Keratinocyte (primary cell): ENCODE results near the gene TXK. TPM values are rescaled to one million over a fixed set of nuclear protein-coding genes. Genes with fewer than 3 reads are reported as not detected.

Experiments
- DNase-seq: peaks from one replicate; pipeline ENCODE4 v3.0.0-alpha.2; 2011; ENCODE audit warnings: low read depth, missing footprints, low spot score
- FAIRE-seq: peaks from 2 replicates; lab custom pipeline; 2011; peaks lifted over from hg19 to GRCh38; lab: Jason Lieb, UNC
- H2AFZ ChIP-seq: 2 replicates; pipeline ENCODE4 v1.6.0; 2012; ENCODE audit warnings: low read length, control low read depth, inconsistent platforms; ENCODE audit not compliant: control insufficient read depth
- H3K27ac ChIP-seq: 2 replicates; pipeline ENCODE4 v1.5.1; 2011; ENCODE audit warnings: low read length; ENCODE audit not compliant: control insufficient read depth, insufficient read depth
- H3K27me3 ChIP-seq: 3 replicates; pipeline ENCODE4 v1.6.0; 2011; ENCODE audit warnings: low read length; ENCODE audit not compliant: control insufficient read depth, insufficient read depth; ENCODE audit errors: extremely low read depth
- H3K36me3 ChIP-seq, 2 experiments: 2 replicates in 1 of 2; 3 replicates in 1 of 2; pipeline ENCODE4 v1.5.1; 2011; ENCODE audit warnings: low read length in 2 of 2, mild to moderate bottlenecking in 1 of 2; ENCODE audit not compliant: control insufficient read depth in 2 of 2, insufficient read depth in 2 of 2; ENCODE audit errors: extremely low read depth in 1 of 2
- H3K4me1 ChIP-seq: 3 replicates; pipeline ENCODE4 v1.5.1; 2011; ENCODE audit warnings: low read length; ENCODE audit not compliant: control insufficient read depth, insufficient read depth; ENCODE audit errors: extremely low read depth
- H3K4me2 ChIP-seq: 3 replicates; pipeline ENCODE4 v1.6.0; 2011; ENCODE audit warnings: low read depth, low read length; ENCODE audit not compliant: control insufficient read depth, insufficient read depth; ENCODE audit errors: extremely low read depth
- H3K4me3 ChIP-seq, 3 experiments: fragments of 200-600 bp in 1 of 3; sonication (generic) in 1 of 3; 2 replicates in 2 of 3; 3 replicates in 1 of 3; pipeline ENCODE4 v1.5.1; 2011 to 2016; ENCODE audit warnings: low read length in 3 of 3, mild to moderate bottlenecking in 3 of 3, control low read depth in 2 of 3, inconsistent platforms in 1 of 3, low read depth in 1 of 3, mixed read lengths in 1 of 3, mixed run types in 1 of 3, moderate library complexity in 1 of 3; ENCODE audit not compliant: control insufficient read depth in 2 of 3, insufficient read depth in 2 of 3; ENCODE audit errors: extremely low read depth in 1 of 3
- H3K79me2 ChIP-seq: 2 replicates; pipeline ENCODE4 v1.6.0; 2012; ENCODE audit warnings: low read length; ENCODE audit not compliant: control insufficient read depth, insufficient read depth
- H3K9ac ChIP-seq: 3 replicates; pipeline ENCODE4 v1.6.0; 2011; ENCODE audit warnings: low read length; ENCODE audit not compliant: control insufficient read depth, insufficient read depth; ENCODE audit errors: extremely low read depth
- H3K9me1 ChIP-seq: 3 replicates; pipeline ENCODE4 v1.6.0; 2011; ENCODE audit warnings: low read length; ENCODE audit not compliant: control insufficient read depth, insufficient read depth; ENCODE audit errors: extremely low read depth
- H3K9me3 ChIP-seq: 2 replicates; pipeline ENCODE4 v1.5.1; 2012; ENCODE audit warnings: low read depth, low read length; ENCODE audit not compliant: control insufficient read depth
- H4K20me1 ChIP-seq: 3 replicates; pipeline ENCODE4 v1.6.0; 2011; ENCODE audit warnings: low read length; ENCODE audit not compliant: control insufficient read depth, insufficient read depth; ENCODE audit errors: extremely low read depth
- CTCF ChIP-seq, 3 experiments: IDR thresholded peaks in 1 of 3; conservative IDR thresholded peaks in 1 of 3; optimal IDR thresholded peaks in 1 of 3; 2 replicates in 2 of 3; 3 replicates in 1 of 3; pipeline versions ENCODE3 to v1.5.1; 2011; ENCODE audit warnings: low read length in 3 of 3, mild to moderate bottlenecking in 3 of 3, moderate library complexity in 2 of 3, control low read depth in 1 of 3, inconsistent platforms in 1 of 3; ENCODE audit not compliant: insufficient read depth in 2 of 3; ENCODE audit errors: extremely low read depth in 1 of 3
- EZH2 ChIP-seq: IDR thresholded peaks from one replicate; pipeline ENCODE4 v1.6.1; 2012; ENCODE audit warnings: inconsistent platforms, mild to moderate bottlenecking, low read length, moderate library complexity
- dilution Hi-C: fragments of 300-500 bp; cut with MboI; formaldehyde crosslinking; loops from one replicate; pipeline ENCODE4 v1.7.0; 2020; ENCODE audit warnings: low sequenced_read_pairs; ENCODE audit not compliant: extremely low pct_ligation_motif_present
- polyA plus RNA-seq, 5 experiments: library from polyadenylated mRNA; depleted of rRNA in 3 of 5; stranded (reverse) in 3 of 5; stranded (forward) in 1 of 5; unstranded in 1 of 5; fragments of >200 nt; gene quantifications; 1 replicate in 1 of 5; 2 replicates in 3 of 5; 3 replicates in 1 of 5; pipeline versions ENCODE4 v1.2.1 to v1.2.3, GENCODE V29; 2011 to 2012; ENCODE audit warnings: missing spikeins in 2 of 5, low read depth in 1 of 5, low replicate concordance in 1 of 5

TXK gene
- polyA plus RNA-seq, 1 donor (not counting 4 experiments of a cell fraction or from before 2014, with no cell fraction given) = 0.12 TPM

- Histone ChIP-seq H2AFZ (no peak overlapping the region), H3K36me3 (no peaks in the 10 kb centered on the region), H3K27me3 (no peaks in the 10 kb centered on the region), H3K4me1 (no peaks in the 10 kb centered on the region), H3K9me3 (no peaks in the 10 kb centered on the region), H3K4me3 (no peak overlapping the region), H4K20me1 (no peaks in the 10 kb centered on the region), H3K9me1 (no peaks in the 10 kb centered on the region), H3K9ac (no peak overlapping the region), H3K79me2 (no peaks in the 10 kb centered on the region), H3K27ac (no peak overlapping the region), H3K4me2 (no peak overlapping the region)
- no peak for TF ChIP-seq CTCF (optimal IDR thresholded peaks at IDR 0.05 in 1 of 3, IDR thresholded peaks at IDR 0.05 in 1 of 3, conservative IDR thresholded peaks at IDR 0.05 in 1 of 3; ENCODE audit: extremely low read depth in 1 of 3, insufficient read depth in 2 of 3, low read length in 3 of 3)
- no peak for TF ChIP-seq EZH2
- no peak for DNase-seq
- dilution Hi-C loops = no loop called here
- no peak for FAIRE-seq
Observed at GRCh38 chr4:48064349-48064748, 69.7 kb downstream of the TXK start.

DNA sequence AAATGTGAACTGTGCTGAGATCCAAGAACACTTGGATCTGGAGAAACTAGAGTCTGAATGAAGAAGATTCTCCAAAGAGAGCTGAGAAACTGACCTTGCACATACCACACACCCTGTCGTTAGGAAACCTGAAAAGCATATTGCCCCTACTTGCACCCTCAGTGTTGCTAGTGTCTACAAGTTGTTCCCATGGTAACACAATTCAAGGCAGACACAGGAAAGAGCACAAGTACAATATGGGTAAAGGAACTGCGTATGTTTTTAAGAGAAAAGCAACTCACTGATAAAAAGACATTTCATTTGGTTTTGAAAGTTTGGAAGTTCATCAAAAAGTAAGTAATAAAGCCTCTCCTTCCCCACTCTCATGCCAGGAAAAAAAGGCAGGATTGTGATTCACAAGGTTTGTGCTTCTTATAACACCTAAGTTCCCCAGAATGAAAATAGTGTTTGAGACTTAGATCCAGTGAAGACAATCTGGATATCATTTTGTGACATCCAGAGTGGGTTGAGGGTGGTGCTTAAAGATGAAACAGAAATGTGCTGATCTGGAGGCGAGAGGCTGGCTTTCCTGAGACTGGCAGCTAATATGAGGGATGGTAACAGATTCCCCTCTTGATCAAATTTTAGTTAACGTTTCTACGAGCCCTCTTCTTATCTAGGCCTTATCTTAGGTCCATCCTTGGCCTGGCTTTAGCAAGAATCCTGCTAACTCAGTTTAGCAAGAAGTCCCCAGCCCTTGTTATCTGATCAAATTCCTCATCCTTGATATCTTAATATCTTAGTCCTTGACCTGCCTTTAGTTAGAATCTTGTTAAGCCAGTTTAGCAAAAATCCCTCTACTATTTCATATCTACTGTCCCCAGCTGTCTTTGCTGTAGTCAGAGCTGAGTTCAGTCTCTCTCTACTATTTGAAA lies 75.2 kb downstream of the TXK start:
- DNase-seq (no peak), FAIRE-seq (no peak)
- H3K79me2 ChIP-seq = no peaks in the 10 kb centered on the region

More for the DNA sequence above, 75.2 kb downstream of the TXK start:
- no peak overlapping the region for H3K9ac ChIP-seq
- dilution Hi-C loops = no loop called here
- H4K20me1 ChIP-seq = no peaks in the 10 kb centered on the region
- H2AFZ ChIP-seq = no peak overlapping the region
- no peak overlapping the region for H3K4me3 ChIP-seq
- no peak overlapping the region for H3K27ac ChIP-seq
- no peak overlapping the region for H3K4me2 ChIP-seq
- H3K36me3 ChIP-seq = no peaks in the 10 kb centered on the region
- TF ChIP-seq CTCF (optimal IDR thresholded peaks at IDR 0.05 in 1 of 3, IDR thresholded peaks at IDR 0.05 in 1 of 3, conservative IDR thresholded peaks at IDR 0.05 in 1 of 3; ENCODE audit: extremely low read depth in 1 of 3, insufficient read depth in 2 of 3, low read length in 3 of 3) (no peak), EZH2 (no peak)
- H3K27me3 ChIP-seq = no peaks in the 10 kb centered on the region
- H3K9me1 ChIP-seq = no peaks in the 10 kb centered on the region
- no peaks in the 10 kb centered on the region for H3K4me1 ChIP-seq
- H3K9me3 ChIP-seq = no peaks in the 10 kb centered on the region
